Measurements from ENCODE around the gene TDRD7. TPM values are rescaled to one million over a fixed set of nuclear protein-coding genes. Genes with fewer than 3 reads are reported as not detected.

TDRD7 gene
- total and polyA plus RNA-seq, 2 experiments from 2014 or later, result 10.4 to 18.2 TPM

DNA sequence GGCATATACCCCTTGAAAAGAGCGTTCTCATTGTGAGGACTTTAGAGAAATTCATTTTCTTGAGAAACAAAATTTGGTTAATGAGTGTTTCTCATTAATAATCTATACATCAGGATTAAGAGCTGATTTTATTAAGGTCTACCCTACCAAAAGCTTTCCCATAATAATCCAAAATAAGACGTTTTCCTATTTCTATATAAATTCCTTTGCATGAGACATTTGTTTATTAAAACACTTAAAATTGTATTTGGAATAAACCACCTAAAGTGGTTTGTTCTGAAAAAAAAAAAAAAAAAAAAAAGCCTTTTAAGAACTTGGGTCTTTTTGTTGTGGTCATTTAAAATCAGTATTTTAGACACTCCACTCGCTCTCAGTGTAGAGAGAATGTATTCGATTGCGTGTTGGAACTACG lies 88.9 kb downstream of the TDRD7 start:
- Histone ChIP-seq H3K36me3 (replicated peaks; ENCODE audit: insufficient read depth, low read depth) (no peaks in the 10 kb centered on the region), H4K20me1 (ENCODE audit: insufficient read depth, poor library complexity, severe bottlenecking) (no peaks in the 10 kb centered on the region), H3K4me3 (peak overlapping the region; percentile 2), H3K4me2 (peak overlapping the region; percentile 100), H3K79me2 (no peaks in the 10 kb centered on the region), H3K27ac (no peak overlapping the region), H3K4me1 (ENCODE audit: insufficient read depth) (peaks cover 12% of the 10 kb centered on the region), H2AFZ (no peak overlapping the region), H3K9me2 (replicated peaks; ENCODE audit: insufficient read depth) (no peaks in the 10 kb centered on the region), H3K9me3 (ENCODE audit: low read depth) (no peaks in the 10 kb centered on the region), H3K27me3 (peaks cover 61% of the 10 kb centered on the region)
- TF ChIP-seq EZH2 (IDR thresholded peaks at IDR 0.05; ENCODE audit: borderline replicate concordance) (no peak), EZH2phosphoT487 (IDR thresholded peaks at IDR 0.05; ENCODE audit: low read depth, severe bottlenecking, unreplicated experiment) (no peak)
- TF ChIP-seq, protein P1, sequence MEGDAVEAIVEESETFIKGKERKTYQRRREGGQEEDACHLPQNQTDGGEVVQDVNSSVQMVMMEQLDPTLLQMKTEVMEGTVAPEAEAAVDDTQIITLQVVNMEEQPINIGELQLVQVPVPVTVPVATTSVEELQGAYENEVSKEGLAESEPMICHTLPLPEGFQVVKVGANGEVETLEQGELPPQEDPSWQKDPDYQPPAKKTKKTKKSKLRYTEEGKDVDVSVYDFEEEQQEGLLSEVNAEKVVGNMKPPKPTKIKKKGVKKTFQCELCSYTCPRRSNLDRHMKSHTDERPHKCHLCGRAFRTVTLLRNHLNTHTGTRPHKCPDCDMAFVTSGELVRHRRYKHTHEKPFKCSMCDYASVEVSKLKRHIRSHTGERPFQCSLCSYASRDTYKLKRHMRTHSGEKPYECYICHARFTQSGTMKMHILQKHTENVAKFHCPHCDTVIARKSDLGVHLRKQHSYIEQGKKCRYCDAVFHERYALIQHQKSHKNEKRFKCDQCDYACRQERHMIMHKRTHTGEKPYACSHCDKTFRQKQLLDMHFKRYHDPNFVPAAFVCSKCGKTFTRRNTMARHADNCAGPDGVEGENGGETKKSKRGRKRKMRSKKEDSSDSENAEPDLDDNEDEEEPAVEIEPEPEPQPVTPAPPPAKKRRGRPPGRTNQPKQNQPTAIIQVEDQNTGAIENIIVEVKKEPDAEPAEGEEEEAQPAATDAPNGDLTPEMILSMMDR (IDR thresholded peaks at IDR 0.05; ENCODE audit: poor library complexity), result no peak
- DNase-seq (ENCODE audit: low spot score), result no peak
- 14% methylated on average over 6 of the region's 6 CpGs for WGBS (ENCODE audit: low lambda C conversion rate, missing lambda C conversion rate)

DNA sequence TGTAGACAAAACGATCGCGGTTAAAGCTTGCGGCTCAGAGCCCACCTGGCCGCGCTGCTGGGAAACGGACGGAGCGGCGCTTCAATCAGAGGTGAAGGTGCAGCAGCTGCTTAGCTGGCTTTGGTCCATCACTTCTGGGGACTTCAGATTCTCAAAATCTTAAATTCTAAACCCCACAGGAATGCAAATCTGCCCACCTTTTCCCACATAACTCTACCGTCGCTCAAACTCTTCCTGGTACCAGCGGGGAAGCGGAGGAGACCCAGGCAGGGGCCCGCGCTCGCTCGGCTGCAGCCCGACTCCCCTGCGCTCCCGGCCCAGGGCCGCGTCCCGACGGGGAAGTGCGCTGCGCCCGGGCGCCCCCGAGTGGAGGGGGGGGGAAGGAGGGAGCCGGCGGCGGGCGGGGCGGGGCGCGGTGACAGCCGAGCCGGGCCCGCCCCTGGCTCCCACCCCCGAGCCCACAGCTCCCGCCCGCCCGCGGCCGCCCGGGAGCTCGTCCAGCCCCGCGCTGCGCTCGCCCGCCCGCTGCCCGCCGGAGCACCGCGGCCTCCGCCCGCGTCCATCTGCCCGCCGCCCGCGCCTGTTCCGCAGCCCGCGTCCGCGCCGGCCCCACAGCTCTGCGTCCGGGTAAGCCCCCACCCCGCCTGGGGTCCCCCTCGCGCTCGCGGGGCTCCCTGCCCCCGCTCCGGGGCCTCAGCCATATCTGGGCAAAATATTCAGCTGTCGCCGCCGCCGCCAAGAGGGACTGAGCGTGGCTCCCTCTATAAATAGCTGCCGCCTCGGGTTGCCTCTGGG lies 89.5 kb downstream of the TDRD7 start, which contains the start of gene TMOD1:
TSS of gene TMOD1 (plus strand) at position 490 of the 795 bp plus-strand sequence. CDS start 22,523 bp downstream, outside the sequence.
- Histone ChIP-seq H3K4me1 (ENCODE audit: insufficient read depth) (peaks cover 12% of the 10 kb centered on the region), H3K4me2 (peak within 1 kb of the TSS; percentile 100), H3K4me3 (peak within 1 kb of the TSS; percentile 42), H3K79me2 (no peaks in the 10 kb centered on the region), H4K20me1 (ENCODE audit: insufficient read depth, poor library complexity, severe bottlenecking) (no peaks in the 10 kb centered on the region), H3K9me2 (replicated peaks; ENCODE audit: insufficient read depth) (no peaks in the 10 kb centered on the region), H3K36me3 (replicated peaks; ENCODE audit: insufficient read depth, low read depth) (no peaks in the 10 kb centered on the region), H2AFZ (peak within 1 kb of the TSS; percentile 60), H3K27ac (no peak within 1 kb of the TSS), H3K9me3 (ENCODE audit: low read depth) (no peaks in the 10 kb centered on the region), H3K27me3 (peaks cover 67% of the 10 kb centered on the region)
- peak; percentile 76 for DNase-seq (ENCODE audit: low spot score)
- WGBS (ENCODE audit: low lambda C conversion rate, missing lambda C conversion rate), result 3% methylated on average over 26 of the region's 87 CpGs
- TF ChIP-seq EZH2phosphoT487 (IDR thresholded peaks at IDR 0.05; ENCODE audit: low read depth, severe bottlenecking, unreplicated experiment), result peak; percentile 73
- TF ChIP-seq, protein P1 (IDR thresholded peaks at IDR 0.05; ENCODE audit: poor library complexity), result peak; percentile 19
- no peak for TF ChIP-seq EZH2 (IDR thresholded peaks at IDR 0.05; ENCODE audit: borderline replicate concordance)

DNA sequence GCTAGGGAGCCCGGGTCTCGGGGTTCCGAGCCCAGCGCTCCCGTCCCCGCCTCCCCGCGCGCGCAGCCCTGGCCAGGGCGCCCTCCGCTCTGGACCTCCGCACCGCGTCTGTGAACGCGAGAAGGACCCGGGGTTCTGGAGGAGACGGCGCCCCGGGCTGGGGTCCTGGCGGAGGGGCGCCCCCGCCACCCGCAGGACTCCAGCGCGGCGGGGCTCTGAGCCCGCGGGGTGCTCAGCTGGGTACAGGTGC lies 90.0 kb downstream of the TDRD7 start:
- peaks cover 12% of the 10 kb centered on the region for H3K4me1 ChIP-seq (ENCODE audit: insufficient read depth)
- no peak overlapping the region for H3K27ac ChIP-seq
- WGBS (ENCODE audit: low lambda C conversion rate, missing lambda C conversion rate), result 1% methylated on average over 30 of the region's 30 CpGs
- DNase-seq (ENCODE audit: low spot score), result no peak
- peaks cover 73% of the 10 kb centered on the region for H3K27me3 ChIP-seq
- H2AFZ ChIP-seq, result peak overlapping the region; percentile 60
- no peaks in the 10 kb centered on the region for H3K9me3 ChIP-seq (ENCODE audit: low read depth)
- H3K36me3 ChIP-seq (replicated peaks; ENCODE audit: insufficient read depth, low read depth), result no peaks in the 10 kb centered on the region
- H3K4me3 ChIP-seq, result peak overlapping the region; percentile 42
- TF ChIP-seq, protein P1 (IDR thresholded peaks at IDR 0.05; ENCODE audit: poor library complexity), result no peak
- TF ChIP-seq EZH2 (IDR thresholded peaks at IDR 0.05; ENCODE audit: borderline replicate concordance) (no peak), EZH2phosphoT487 (IDR thresholded peaks at IDR 0.05; ENCODE audit: low read depth, severe bottlenecking, unreplicated experiment) (no peak)
- no peaks in the 10 kb centered on the region for H4K20me1 ChIP-seq (ENCODE audit: insufficient read depth, poor library complexity, severe bottlenecking)
- no peaks in the 10 kb centered on the region for H3K79me2 ChIP-seq
- H3K9me2 ChIP-seq (replicated peaks; ENCODE audit: insufficient read depth), result no peaks in the 10 kb centered on the region
- peak overlapping the region; percentile 100 for H3K4me2 ChIP-seq

Measured in hepatocyte (in vitro differentiated cells).